IPS-11a (cell line): Measurements from ENCODE around the gene NDUFA11.
A peak's percentile ranks its signal among the peaks of the same experiment; 100 is the strongest.

Experiments used
- H3K4me3 ChIP-seq: one replicate; pipeline ENCODE4 v1.5.1; 2013; ENCODE audit warnings: low read depth, low read length, control low read depth

The NDUFA11 gene

DNA sequence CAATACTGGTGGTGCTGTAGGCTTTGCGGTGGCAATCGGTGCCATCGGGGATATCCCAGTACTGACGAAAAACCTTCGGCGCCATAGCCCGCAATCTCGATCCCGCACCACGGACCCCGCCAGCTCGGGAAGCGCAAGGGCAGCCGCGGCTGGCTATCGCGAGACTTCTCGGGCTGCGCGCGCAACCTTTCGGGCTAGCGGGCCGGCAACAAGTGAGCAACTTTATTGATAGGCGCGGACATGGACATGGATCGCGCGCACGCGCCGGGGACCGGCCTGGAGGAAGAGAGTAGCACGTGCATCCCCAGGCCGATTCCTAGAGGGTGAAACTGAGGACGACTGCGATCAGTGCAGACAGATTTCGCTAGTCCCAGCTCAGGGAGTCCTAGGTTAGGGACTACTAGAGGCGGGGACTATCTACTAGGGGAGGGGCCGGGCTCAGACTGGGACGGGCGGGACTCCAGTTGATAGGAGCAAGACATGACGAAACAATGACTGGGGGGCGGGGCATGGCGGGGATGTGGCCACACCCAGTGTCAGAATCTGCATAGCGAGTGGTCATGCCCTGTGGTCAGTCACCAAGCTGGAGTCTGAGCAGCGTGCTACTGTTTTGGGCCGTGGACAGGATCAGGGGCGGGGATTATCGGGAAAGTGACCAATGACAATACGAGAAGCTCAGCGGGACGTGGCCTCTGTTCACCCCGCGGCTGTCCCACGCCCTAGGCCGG is at the start of gene NDUFA11:
Gene NDUFA11, minus strand, starts transcription at position 167 of the 728 bp plus-strand sequence. Its CDS starts 82 bp downstream, at position 85.
- peak within 1 kb of the TSS; percentile 99 for H3K4me3 ChIP-seq

DNA sequence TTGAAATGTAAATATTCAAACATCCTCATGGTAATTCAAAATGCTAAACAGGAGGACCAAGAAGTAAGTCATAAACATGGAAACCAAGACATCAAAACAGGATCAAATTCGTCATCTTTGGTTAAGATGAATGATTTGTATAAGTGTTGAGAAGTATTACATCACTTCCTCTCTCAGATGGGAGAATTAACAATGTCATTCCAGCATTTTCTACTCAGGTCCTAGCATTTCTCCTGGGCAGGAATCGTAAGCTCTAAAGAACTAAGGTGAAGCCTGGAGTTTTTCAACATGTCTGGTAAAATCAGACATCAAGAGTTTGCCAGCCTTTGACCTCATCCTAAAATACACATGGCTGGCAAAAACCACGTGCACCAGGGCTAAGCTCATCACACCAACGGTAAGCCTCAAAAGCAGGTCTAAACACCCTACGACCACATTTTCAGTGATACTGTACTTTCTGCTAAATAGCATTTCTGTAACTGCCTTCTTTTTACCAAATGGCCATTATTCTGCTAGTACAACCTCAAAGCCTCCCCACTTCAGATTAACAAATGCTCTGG is 49.5 kb upstream of the NDUFA11 start:
- H3K4me3 ChIP-seq, result no peak overlapping the region

DNA sequence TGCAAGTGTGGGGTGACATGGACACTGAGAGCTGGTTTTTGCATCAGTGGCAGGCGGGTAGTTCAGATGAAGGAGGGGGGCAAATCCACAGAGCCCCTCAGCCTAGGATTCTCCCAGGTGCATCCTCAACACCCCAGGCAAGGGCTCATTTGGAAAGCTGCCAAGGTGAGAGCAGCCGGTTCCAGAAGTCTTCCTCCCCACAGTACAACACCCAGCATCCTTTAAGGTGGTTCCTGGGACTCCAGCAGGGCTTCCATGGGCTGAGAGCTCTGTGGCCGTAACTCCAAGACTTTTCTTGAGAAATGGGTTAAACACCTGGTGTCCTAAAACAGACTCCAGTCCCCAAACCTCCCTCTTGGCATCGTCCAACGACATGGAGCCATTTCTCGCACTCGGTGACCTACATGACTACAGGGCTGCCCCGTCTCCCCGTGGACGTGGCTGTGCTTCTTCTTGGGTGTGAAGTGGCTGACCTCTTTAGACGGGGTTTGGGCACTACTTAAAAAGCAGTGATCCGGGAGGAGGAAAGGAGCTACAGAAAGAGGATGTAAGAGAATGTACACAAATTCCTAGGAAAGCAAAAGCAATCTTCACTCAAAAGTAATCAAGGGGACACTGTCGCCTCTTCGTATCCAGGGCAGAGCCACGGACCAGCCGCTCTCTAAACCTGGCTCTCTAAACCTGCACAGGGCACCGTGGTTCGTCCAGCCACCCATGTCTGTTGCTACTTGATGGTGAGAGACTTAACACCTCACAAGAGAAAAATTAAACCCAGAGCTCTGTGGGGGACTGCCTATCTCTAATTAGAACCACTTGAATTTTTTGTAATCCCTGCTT is 48.8 kb upstream of the NDUFA11 start:
- H3K4me3 ChIP-seq, result no peak overlapping the region

DNA sequence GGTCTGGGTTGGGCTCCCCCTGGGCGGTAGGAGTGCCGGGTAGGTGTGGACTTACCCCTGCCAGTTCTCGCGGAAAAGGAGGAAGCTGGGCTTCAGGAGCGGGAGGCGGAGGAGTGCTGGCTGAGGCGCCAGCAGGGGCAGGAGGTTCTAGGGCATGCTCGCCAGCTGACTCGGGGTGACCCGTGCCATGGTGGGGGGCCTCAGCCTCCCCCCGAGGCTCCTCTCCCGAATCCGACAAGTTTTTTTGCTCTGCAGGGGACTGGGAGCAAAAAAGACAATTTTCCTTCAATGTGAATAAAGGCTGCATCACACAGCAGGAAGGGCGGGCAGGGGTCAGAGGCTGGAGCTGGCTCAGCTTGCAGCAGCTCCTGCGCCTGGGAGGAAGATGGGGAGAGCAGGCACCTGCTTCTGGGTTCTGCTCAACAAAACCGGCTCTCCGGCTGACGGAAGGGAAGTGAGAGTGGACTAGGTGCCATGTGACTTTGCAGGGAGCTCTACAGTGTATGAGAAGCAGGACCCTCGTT is 47.8 kb upstream of the NDUFA11 start:
- H3K4me3 ChIP-seq, result no peak overlapping the region

DNA sequence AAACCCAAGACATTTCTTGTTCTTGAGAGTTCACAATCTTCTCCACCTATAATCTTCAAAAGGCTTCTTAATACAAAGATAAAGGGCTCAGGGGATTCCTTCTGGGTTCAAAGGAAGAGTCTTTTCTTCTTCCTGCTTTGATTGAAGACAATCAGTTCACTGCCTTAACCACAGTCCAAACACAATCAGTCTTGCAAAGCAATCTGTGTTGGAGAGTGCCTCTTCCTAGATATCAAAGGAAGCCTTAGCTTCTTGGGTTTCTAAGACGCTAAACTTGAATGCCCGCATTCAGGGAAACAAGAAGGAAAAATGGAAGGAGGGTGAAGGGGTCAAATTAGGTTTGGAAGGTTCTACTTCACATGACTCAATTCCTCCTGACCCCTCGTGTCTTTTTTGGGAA is 47.2 kb upstream of the NDUFA11 start:
- H3K4me3 ChIP-seq, result no peak overlapping the region

DNA sequence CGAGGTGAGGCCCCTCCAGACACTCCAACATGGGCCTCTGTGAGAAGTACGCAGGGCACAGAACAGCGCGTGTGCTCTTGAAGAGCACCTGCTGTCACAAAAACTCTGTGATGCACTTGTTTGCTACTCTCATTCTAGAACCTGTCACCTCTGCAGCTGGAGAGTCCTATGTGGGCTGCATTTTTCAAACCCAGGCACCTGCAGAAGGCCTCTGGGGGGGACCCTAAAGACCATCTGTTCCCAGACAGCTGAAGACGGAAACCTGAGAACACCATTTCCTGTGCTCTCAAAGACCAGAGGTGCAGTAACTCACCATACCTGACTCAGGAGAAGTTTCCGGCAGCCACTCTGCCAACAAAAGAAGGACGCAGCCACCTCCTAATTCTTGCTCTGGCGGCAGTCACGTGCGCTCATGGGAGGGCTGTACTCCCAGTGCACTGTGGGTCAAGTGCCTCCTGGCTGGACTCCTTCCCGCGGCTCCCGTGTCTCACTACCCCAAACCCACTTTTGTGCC is 46.3 kb upstream of the NDUFA11 start:
- no peak overlapping the region for H3K4me3 ChIP-seq

DNA sequence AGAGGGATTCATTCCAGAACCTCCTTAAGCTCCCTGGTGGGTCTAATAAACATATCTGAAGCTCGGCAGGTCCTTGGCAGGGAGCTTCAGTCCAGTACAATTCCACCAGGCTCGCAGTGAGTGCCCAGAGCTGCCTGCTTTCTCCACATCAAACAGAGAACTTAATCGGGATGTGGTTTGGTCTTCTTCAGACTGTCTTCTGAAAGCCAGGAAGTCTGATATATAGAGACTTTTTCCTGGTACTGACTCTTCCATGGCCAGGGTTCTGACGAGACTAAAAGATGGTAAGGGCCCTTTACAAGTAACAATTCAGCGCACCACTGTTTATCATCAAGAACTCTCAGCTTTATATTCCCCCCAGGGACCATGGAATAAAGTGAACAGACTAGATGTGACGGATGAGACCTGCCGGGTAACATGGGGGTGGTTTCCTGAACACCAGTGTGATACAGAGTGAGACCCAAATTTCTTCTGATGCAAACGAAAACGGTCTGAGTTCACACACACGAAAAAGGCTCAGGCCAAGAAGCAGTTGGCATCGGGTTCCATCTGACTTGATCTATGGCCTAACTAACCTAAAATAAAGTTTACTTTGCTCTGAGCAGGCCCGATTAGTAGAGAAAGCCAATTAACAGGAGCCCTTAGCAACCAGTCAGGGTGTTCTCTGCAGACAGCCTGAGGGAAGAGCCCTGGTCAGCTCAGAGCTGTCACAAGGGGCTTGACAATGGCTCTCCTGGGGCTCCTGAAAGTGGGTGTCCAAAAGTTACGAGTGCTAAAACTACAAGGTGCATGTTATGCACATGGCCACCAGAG is 45.4 kb upstream of the NDUFA11 start:
- H3K4me3 ChIP-seq, result no peak overlapping the region

DNA sequence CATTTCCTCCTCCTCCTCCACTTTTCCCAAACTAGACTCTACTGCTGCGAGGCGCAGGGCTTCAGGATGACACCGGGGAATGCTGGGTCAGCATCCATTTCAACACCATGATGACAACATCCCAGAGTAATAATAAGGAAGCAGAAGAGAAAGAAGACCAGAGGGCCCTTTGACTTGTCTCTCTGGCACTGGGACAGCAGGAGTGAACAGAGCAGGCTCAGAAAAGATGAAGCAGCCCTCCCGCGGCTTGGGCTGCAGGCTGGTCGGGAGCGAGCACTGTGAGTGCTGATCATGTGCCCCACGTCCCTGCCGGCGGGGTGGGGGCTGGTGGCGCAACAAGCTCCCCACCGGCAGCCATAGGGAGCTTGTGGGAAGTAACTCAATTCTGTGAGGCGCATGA is 43.8 kb upstream of the NDUFA11 start:
- H3K4me3 ChIP-seq, result no peak overlapping the region

DNA sequence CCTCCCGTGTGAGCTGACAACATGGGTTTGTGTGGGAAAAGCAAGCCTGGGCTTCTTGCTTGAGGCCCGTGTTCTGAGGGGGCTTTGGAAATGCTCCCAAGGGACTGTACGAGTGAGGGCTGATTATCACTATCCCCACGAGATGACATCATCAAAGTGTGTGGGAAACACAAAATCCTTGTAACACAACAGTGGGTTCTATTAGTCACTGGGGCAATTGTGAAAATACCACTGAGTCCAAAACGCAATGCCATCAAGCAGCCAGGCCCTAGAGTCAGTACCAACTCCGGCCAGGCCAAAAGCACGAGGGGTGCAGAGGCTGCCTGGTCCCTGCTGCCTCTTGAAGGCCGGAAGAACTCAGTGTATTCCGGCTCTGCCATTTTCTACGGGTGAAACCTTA is 40.0 kb upstream of the NDUFA11 start:
- no peak overlapping the region for H3K4me3 ChIP-seq

DNA sequence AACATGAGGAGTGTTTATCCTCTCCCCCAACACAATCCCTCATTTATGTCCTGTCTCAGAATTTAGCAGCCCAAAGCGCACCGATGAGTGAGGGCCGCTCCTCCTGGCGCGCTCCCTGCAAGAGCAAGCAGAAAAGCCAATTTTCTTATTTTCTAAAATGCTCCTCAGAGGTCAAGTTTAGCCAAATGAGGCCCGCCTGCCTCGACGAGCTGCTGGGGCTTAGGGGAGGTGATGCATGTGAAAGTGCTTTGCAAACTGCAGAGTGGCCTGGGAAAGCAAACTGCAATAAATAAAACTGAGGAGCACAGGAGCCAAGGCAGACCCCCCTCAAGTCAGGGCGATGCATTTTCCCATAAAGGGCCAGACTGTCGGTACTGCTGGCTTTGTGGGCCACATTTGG is 39.5 kb upstream of the NDUFA11 start:
- H3K4me3 ChIP-seq, result no peak overlapping the region

DNA sequence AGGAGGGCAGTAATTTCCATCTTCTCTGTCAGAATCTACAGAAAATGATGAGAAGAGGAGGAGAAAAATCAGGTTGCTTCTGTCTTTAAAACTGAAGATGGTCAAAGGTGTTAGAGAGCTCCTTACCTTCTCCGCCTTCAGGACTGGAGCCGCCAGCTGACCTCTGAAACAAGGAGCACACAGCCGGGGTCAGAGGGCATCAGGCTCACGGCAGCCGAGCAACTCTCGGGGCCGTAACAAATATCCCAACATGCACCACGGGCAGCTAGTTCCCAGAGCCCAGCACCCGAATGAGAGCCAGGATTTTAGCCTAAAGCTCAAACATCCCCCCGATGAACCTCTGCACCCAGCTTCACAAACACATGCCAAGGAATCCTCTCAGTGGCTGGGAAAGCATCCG is 38.1 kb upstream of the NDUFA11 start:
- no peak overlapping the region for H3K4me3 ChIP-seq

DNA sequence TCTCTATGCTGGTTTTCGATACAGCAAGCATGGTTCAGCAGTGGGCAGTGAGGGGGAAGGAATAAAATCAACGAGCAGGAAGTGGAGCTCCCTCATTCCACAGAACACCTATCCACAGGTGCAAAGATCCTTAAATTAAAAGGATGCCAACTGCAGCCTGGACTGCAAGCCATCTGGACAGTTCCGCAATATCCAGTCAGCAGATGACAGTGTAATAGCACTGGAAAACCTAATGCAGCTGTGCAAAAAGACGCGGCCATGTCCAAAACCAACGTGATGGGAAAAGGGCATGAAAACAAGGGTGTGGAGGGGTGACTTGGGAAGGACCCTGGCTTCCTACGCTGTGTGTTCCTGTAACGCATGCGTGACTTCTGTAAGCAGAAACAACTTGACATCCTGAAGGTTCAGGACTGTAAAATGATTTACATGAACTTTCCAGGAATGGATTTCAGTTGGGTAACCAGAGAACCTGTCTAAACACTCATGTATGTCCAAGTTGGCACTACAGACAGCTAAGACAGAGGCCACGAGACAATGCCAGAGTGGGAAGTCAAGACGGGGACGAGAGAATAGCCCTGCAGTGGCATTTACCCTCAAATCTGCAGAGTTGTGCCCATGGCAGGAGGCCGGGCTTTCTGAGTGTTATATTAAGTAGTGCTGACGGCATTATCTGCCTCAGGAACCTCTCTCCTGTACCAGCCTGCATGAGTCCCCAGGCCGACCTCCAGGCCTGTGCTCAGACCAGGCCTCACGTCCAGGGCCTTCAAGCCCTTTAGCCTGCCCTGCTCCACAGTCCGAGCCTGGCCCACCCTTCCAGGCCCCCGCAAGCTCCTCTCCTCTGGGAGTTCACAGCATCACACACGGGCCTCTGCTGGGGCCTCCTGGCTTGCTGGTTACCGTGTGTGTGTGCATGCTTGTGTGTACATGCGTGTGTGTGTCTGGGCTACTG is 36.9 kb upstream of the NDUFA11 start:
- H3K4me3 ChIP-seq, result no peak overlapping the region

DNA sequence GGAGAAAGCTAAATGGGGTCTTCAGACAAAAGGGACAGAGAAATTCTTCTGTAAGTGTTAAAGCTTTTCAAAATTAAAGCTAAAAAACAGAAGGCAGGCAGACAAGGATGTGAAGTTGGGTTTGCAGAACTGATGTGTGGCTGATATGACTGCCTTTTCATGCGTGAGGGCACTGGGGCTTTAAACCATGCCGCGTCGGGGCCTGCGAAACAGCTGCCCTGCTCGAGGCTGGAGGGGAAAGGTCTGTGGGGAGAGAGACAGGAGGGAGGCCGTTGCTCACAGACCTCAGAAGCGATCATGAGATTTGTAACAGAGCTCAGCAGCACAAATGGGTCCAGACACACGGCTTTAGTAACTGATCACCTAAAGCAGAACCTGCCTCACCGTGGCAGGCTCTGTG is 34.0 kb upstream of the NDUFA11 start:
- no peak overlapping the region for H3K4me3 ChIP-seq

DNA sequence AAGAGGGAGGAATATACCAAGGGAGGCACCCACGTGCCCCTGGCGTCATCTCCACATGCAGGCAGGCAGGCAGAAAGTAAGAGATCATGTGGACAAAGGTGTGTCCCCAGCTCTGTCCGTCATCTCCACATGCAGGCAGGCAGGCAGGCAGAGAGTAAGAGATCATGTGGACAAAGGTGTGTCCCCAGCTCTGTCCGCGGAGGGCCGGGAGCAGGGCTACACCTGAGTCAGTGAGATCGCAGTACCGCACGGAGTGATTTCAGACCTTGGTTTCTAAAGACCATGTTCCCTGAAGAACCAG is 32.7 kb upstream of the NDUFA11 start:
- H3K4me3 ChIP-seq, result no peak overlapping the region

DNA sequence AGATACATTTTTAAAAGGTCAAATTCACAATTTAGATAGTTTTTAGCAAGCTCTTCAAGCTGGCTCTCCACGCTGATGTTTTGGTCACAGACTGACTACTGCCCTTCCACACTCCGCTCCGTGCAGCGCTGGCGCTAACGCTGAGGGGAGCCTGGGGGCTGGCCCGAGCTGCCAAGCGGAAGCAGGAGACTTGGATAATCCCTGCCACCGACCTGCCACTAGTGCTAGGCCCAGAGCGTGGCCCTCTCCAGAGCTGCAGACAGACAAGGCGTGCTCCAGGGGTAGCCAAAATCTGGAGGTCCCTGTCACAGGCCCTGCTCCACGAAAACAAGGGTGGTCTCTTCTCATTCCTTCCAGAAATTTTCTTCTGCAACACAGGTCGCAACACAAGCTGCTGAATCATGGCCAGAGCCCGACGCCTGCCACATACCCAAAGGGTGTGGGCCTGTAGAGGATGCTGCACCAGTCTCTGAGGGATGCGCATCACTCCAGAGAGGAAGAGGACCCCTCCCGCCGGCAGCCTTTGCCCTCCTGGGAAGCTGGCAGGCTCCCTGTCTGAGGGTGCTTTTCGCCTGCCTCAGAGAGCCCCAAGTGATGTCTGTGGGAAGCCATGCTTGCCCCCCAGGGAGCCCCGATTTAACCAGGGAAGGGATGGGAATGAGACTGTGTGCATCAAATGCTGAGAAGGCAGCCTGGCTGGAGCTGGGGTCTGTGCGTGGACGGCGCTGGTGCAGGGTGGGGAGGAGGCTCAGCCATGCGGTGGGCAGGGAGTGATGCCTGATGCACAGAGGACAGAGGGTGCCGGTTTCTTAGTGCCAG is 32.1 kb upstream of the NDUFA11 start:
- no peak overlapping the region for H3K4me3 ChIP-seq

DNA sequence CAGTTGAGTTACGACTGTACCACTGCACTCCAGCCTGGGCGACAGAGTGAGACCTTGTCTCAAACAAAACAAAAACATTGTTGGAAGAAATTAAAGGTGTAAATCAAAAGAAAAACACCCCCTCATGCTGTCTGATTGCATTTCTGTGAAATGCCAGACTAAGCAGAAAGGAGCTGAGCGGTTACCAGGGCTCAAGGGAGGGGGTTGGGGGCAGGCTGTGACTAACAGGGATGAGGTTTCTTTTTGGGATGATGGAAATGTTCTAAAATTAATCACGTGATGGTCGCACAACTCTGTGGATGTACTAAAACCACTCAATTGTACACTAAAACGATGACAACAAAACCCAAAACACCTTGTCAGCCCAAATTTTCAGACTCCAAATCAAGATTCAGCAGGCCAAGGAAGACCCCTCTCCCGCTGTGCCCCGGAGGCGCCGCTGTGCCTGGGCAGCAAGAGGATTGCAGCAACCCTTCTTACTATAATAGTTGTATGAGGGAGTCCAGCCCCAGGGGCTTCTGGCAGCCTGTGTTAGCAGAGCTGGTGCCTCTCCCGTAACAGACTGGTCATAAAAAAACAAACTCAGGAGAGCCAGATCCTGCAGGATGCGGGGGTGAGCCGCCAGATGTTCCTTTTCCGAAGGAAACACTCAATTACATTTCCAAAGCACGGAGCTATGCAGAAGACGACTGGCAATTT is 31.3 kb upstream of the NDUFA11 start:
- H3K4me3 ChIP-seq, result no peak overlapping the region

DNA sequence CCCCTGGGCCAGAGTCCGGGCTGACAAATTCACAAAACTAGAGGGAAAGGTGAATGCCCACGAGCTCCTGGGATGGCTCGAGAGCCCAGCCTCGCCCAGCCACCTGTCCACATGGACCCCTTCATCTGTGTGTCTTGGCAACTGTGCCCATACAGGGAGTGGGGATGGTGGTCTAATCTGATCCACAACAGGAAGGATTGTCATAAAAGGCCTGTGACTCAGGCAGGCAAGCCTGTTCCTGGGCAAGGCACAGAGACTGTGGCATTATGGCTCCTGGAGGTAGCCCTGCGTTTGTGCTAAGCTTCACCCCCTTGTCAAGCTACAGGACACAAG is 30.4 kb upstream of the NDUFA11 start:
- no peak overlapping the region for H3K4me3 ChIP-seq

DNA sequence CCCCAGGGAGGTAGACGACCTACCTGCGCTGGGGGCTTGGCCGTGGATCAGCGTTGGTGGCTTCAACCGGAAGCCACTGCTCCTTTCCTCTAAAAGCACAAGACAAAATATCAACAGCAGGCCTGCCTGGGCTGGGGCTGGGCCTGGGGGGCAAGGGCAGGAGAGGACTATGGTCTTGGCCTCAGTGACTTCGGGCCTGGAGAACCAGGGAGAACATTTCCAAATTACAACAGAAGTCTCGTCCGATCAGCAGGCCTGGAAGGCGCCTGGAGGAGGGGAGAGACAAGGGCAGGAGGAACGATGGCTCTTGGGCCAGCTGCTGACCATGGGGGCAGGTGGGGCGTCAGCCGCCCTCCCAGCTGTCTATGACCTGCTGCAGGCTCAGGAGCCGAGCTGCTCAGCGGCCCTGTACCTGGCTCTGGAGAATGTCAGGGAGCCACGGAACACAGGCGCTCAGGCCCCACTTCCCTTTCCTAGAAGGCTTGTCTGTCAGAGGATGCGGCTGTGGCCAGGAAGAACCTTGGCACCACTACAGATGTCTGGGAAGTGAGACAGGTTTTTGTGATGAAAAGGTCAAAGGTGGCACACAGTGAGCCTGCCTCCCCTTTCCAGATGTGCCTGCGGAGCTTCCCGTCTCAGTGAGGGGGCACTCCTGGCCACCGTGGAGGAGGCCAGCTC is 29.9 kb upstream of the NDUFA11 start:
- H3K4me3 ChIP-seq, result no peak overlapping the region
